OCI-LY1 (cell line): ENCODE measurements around the gene DGCR6L.
"Not testable (repeated sequence)": the region's sequence is repeated elsewhere in the genome, so short reads cannot be mapped to it uniquely, and the experiment has no call there.

Experiments used
- H2AFZ ChIP-seq: fragments of 200-600 bp; sonication (generic), shearing (Covaris generic); 2 replicates; pipeline ENCODE4 v1.6.0; 2014; ENCODE audit warnings: antibody characterized with exemption, mild to moderate bottlenecking, low read length
- H3F3A ChIP-seq: fragments of 200-600 bp; sonication (generic), shearing (Covaris generic); 2 replicates; pipeline ENCODE4 v1.6.0; 2014; ENCODE audit warnings: mild to moderate bottlenecking, antibody characterized with exemption, low read length, moderate library complexity; ENCODE audit not compliant: insufficient read depth
- H3K27ac ChIP-seq: fragments of 200-600 bp; sonication (generic); 2 replicates; pipeline ENCODE4 v1.5.1; 2014; ENCODE audit warnings: low read length, mixed run types, mild to moderate bottlenecking, low read depth; ENCODE audit not compliant: poor library complexity, severe bottlenecking
- H3K27me3 ChIP-seq: fragments of 200-600 bp; sonication (generic); 2 replicates; pipeline ENCODE4 v1.6.0; 2014; ENCODE audit warnings: antibody characterized with exemption, mild to moderate bottlenecking, low read length, moderate library complexity; ENCODE audit not compliant: insufficient read depth
- H3K36me3 ChIP-seq: fragments of 200-600 bp; sonication (generic); 2 replicates; pipeline ENCODE4 v1.6.1; 2014; ENCODE audit warnings: mild to moderate bottlenecking, antibody characterized with exemption, low read length, moderate library complexity, mixed read lengths; ENCODE audit not compliant: insufficient read depth
- H3K4me1 ChIP-seq: fragments of 200-600 bp; sonication (generic); 2 replicates; pipeline ENCODE4 v1.5.1; 2014; ENCODE audit warnings: mild to moderate bottlenecking, low read length, moderate library complexity; ENCODE audit not compliant: insufficient read depth, severe bottlenecking
- H3K4me2 ChIP-seq: fragments of 200-600 bp; sonication (generic), shearing (Covaris generic); 2 replicates; pipeline ENCODE4 v1.6.1; 2014; ENCODE audit warnings: low read length
- H3K4me3 ChIP-seq: fragments of 200-600 bp; sonication (generic); 2 replicates; pipeline ENCODE4 v1.5.1; 2014; ENCODE audit warnings: low read length, low read depth, mild to moderate bottlenecking, mixed read lengths; ENCODE audit not compliant: poor library complexity, severe bottlenecking
- H3K79me2 ChIP-seq: fragments of 200-600 bp; shearing (Covaris generic); 2 replicates; pipeline ENCODE4 v1.6.1; 2016; ENCODE audit warnings: mixed run types, low read length, mixed read lengths; ENCODE audit not compliant: insufficient read depth
- H3K9ac ChIP-seq: fragments of 200-600 bp; sonication (generic), shearing (Covaris generic); 2 replicates; pipeline ENCODE4 v1.6.1; 2014; ENCODE audit warnings: mild to moderate bottlenecking, low read length, mixed read lengths
- H3K9me2 ChIP-seq: fragments of 200-600 bp; sonication (generic), shearing (Covaris generic); 2 replicates; pipeline ENCODE4 v1.6.1; 2014; ENCODE audit warnings: low read depth, mild to moderate bottlenecking, low read length, mixed read lengths
- H3K9me3 ChIP-seq: fragments of 200-600 bp; shearing (Covaris generic); 2 replicates; pipeline ENCODE4 v1.6.1; 2014; ENCODE audit warnings: low read length, mixed read lengths
- H4K20me1 ChIP-seq: fragments of 200-600 bp; sonication (generic), shearing (Covaris generic); 2 replicates; pipeline ENCODE4 v1.6.0; 2016; ENCODE audit warnings: mild to moderate bottlenecking, low read length; ENCODE audit not compliant: insufficient read depth
- EZH2 ChIP-seq: fragments of 200-600 bp; sonication (generic), shearing (Covaris generic); IDR thresholded peaks from 2 replicates; pipeline ENCODE4 v1.8.0; 2017; ENCODE audit warnings: borderline replicate concordance, mixed run types, mild to moderate bottlenecking, antibody characterized with exemption, low read length, moderate library complexity, mixed read lengths
- TF ChIP-seq, protein P1 (sequence below): fragments of 200-600 bp; sonication (generic), shearing (Covaris generic); IDR thresholded peaks from 2 replicates; pipeline ENCODE4 v1.5.1; 2017; ENCODE audit warnings: mild to moderate bottlenecking, antibody characterized with exemption, low read length, moderate library complexity, mixed read lengths

Gene DGCR6L

GRCh38 chr22:20269201-20269600, 50.7 kb downstream of the DGCR6L start:
- H3K79me2 ChIP-seq, H3K9ac ChIP-seq, H3K36me3 ChIP-seq, H3K27ac ChIP-seq, H2AFZ ChIP-seq, H3K4me3 ChIP-seq, H3K9me3 ChIP-seq, H4K20me1 ChIP-seq, H3K9me2 ChIP-seq, H3K27me3 ChIP-seq, H3F3A ChIP-seq, H3K4me1 ChIP-seq, H3K4me2 ChIP-seq: not testable (repeated sequence)

DNA sequence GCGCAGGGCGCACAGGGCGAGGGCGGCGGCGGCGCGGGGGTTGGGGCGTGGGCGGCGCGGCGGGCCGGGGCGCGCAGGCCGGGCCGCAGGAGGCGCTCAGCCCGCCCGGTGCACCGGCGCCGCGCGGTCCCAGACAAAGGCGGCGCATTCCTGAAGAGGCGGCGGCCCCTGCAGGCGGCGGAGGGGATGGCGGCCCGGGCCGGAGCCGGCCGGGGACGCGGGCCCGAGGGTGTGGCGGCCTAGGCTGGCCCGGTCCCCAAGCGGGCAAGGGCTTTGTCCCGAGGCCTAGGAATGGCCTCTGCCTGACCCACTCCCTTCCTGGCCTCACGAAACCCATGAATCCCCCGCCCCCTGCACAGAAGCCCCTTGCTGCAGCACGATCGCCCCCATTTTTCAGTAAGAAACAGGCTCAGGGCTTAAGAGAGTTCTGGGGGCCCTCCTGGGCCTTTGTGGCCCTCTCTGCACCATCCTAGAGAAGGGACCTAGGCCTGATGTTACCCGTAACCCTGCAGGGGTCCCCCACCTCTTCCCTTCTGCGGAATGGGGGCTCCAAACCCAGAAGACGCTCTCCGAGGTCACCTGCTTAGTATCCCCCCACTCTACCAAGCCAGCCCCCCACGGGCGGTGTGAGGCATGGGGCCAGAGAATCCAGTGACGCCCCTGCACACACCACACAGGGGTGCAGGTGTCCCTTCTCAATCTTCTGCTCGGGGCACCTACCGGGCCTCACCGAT, 51.4 kb downstream of the DGCR6L start, which contains the start of gene RTN4R:
TSS of gene RTN4R (minus strand) at position 40 of the 734 bp plus-strand sequence. CDS start 226 bp downstream, outside the sequence.
- Histone ChIP-seq H3K4me1 (no peaks in the 10 kb centered on the region), H3K4me2 (peak within 1 kb of the TSS; percentile 47; the same call in 1 of the 2 replicates), H3K27me3 (0 out of 2 replicates have a peak, but pooled peaks cover 4% of the 10 kb centered on the region), H3K9me2 (no peaks in the 10 kb centered on the region), H3K9ac (no peak within 1 kb of the TSS; the same call in 1 of the 2 replicates), H4K20me1 (no peaks in the 10 kb centered on the region), H3K36me3 (no peaks in the 10 kb centered on the region), H3K4me3 (no peak within 1 kb of the TSS), H3K79me2 (no peaks in the 10 kb centered on the region), H3F3A (no peaks in the 10 kb centered on the region), H3K27ac (no peak within 1 kb of the TSS), H3K9me3 (no peaks in the 10 kb centered on the region), H2AFZ (no peak within 1 kb of the TSS)
- no peak for TF ChIP-seq EZH2
- TF ChIP-seq, protein P1, sequence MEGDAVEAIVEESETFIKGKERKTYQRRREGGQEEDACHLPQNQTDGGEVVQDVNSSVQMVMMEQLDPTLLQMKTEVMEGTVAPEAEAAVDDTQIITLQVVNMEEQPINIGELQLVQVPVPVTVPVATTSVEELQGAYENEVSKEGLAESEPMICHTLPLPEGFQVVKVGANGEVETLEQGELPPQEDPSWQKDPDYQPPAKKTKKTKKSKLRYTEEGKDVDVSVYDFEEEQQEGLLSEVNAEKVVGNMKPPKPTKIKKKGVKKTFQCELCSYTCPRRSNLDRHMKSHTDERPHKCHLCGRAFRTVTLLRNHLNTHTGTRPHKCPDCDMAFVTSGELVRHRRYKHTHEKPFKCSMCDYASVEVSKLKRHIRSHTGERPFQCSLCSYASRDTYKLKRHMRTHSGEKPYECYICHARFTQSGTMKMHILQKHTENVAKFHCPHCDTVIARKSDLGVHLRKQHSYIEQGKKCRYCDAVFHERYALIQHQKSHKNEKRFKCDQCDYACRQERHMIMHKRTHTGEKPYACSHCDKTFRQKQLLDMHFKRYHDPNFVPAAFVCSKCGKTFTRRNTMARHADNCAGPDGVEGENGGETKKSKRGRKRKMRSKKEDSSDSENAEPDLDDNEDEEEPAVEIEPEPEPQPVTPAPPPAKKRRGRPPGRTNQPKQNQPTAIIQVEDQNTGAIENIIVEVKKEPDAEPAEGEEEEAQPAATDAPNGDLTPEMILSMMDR: peak; percentile 34; the same call in 1 of the 2 replicates

- Histone ChIP-seq H3K27me3 (0 out of 2 replicates have a peak, but pooled peaks cover 4% of the 10 kb centered on the region), H3K4me1 (no peaks in the 10 kb centered on the region), H3K4me3 (no peak overlapping the region), H3K79me2 (no peaks in the 10 kb centered on the region), H4K20me1 (no peaks in the 10 kb centered on the region), H3F3A (no peaks in the 10 kb centered on the region), H3K9me3 (no peaks in the 10 kb centered on the region), H3K36me3 (no peaks in the 10 kb centered on the region), H3K9me2 (no peaks in the 10 kb centered on the region), H2AFZ (no peak overlapping the region), H3K9ac (no peak overlapping the region), H3K27ac (no peak overlapping the region), H3K4me2 (peak overlapping the region; percentile 29; the same call in 1 of the 2 replicates)
- TF ChIP-seq, protein P1: no peak
- no peak for TF ChIP-seq EZH2
These were observed 52.2 kb downstream of the DGCR6L start for GRCh38 chr22:20267441-20268278.

DNA sequence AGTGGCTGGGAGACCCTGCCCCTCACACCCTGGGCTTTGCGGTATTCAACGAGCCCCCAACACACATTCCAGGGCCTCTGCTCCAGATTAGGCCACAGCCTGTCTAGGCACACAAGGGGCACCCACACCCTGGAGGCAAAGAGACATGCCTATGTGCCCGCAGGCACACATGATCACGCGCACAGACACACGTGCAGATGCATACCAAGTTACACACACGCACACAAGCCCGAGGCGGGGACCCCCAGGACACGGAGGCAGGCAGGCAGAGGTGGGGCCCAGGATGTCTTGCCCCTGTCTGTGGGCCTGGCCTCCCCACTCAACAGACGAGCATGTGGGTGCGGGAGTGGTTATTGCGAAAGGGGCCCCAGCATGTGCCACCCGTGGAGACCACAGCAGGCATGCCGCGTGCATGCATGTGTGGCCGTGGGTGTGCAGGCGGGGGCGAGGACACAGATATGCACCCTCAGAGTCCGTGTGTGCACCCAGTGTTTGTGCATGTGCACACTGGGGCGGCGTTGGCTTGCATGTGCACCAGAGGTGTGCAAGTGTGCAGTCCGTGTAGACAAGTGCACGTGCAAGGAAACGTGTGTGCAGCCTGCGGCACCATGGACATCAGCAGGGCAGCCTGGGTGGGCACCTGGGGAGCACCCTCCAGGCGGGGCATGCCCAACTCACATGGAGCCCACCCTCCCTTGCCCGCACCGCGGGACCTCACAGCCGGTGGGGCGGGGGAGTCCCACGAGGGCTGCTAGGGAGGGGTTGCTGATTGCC, 53.0 kb downstream of the DGCR6L start:
- H3K9me2 ChIP-seq, H3K9ac ChIP-seq, H3K4me1 ChIP-seq, H3K27me3 ChIP-seq, H3K4me2 ChIP-seq, H3K4me3 ChIP-seq, H4K20me1 ChIP-seq, H2AFZ ChIP-seq, H3K79me2 ChIP-seq, H3F3A ChIP-seq, H3K27ac ChIP-seq, H3K9me3 ChIP-seq, H3K36me3 ChIP-seq: not testable (repeated sequence)

DNA sequence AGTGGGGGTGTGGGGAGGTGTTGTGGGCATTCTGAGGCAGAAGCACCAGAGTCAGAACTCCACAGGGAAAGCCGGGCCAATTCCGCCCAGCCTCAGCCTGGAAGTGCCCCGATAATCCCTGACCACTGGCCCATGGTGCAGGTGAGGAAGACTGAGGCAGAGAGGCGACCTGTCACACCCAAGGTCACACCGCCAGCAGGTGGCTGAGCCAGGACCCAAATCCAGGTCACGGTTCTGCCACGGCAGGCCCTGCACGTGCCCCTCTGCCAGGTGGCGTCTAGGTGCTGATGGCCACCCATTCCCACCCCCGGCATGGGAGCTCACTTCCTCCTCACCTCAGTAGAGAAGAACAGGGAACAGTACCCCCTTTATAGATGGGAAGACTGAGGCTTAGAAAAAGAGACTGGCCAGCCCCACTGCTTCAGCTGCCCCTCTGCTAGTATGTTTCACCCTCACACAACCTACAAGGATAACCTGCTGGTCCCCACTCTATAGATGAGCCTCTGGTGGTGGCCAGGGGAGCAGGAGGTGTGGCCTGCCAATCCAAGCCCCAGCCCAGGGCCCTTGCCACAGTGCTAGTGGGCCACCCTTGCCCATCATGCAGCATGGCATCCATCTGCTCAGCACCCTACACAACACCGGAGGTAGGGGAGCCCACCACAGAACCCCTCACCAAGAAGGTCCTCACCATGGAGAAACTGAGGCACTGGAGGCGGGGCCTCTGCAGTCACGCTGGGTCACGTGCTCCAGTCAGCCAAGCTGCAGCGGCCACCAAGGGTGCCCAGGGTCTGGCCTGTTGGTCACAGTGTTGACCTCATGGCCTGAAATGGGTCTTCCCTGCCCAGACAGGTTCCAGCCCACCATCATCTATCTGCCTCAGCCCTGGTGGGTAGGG, 53.8 kb downstream of the DGCR6L start:
- not testable (repeated sequence) for H2AFZ ChIP-seq, H3K79me2 ChIP-seq, H3K9me3 ChIP-seq, H3K27me3 ChIP-seq, H4K20me1 ChIP-seq, H3K36me3 ChIP-seq, H3K4me2 ChIP-seq, H3K4me1 ChIP-seq, H3K27ac ChIP-seq, H3F3A ChIP-seq, H3K9ac ChIP-seq, H3K4me3 ChIP-seq, H3K9me2 ChIP-seq
